Measurements from ENCODE around the gene PCSK5.
"Not testable (repeated sequence)": the region's sequence is repeated elsewhere in the genome, so short reads cannot be mapped to it uniquely, and the experiment has no call there.

Gene PCSK5

DNA sequence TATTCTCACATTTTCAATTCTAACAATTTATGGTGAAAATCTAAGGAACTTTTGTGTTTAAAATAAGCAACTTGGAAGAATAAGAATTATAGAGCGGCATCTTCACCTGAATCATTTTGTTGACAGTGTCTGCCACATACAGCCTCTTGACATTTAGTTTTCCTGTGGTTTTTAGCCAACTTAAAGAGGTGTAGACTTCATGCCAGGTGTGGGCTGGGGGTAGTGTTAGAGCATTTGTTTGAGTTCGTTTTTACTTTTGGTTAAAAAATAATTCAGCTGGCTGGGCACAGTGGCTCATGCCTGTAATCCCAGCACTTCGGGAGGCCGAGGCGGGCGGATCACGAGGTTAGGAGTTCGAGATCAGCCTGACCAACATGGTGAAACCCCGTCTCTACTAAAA, 72.8 kb downstream of the PCSK5 start:
- not testable (repeated sequence) for DNase-seq (ENCODE audit: low read depth)

DNA sequence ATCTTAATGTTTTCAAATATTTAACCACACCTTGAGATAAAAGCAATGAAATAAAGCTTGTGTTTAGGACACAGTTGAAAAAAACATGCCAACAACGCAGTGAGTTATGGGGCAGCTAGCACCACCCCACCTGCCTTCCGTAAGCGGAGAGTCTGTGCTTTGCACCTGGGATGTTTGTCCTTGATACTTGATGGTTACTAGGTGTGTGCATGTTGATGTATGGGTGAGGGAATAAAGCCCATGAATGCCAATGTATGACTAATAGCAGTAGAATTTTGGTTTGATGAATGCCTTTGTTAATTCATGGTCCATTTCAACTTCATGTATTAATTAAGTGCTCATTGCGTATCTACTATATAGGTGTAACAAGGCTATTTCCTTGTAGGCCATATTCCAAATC, 74.0 kb downstream of the PCSK5 start:
- no peak for DNase-seq (ENCODE audit: low read depth)

GRCh38 chr9:75965231-75965630, 74.8 kb downstream of the PCSK5 start:
- no peak for DNase-seq (ENCODE audit: low read depth)

GRCh38 chr9:75967556-75967955, 77.1 kb downstream of the PCSK5 start:
- no peak for DNase-seq (ENCODE audit: low read depth)

DNA sequence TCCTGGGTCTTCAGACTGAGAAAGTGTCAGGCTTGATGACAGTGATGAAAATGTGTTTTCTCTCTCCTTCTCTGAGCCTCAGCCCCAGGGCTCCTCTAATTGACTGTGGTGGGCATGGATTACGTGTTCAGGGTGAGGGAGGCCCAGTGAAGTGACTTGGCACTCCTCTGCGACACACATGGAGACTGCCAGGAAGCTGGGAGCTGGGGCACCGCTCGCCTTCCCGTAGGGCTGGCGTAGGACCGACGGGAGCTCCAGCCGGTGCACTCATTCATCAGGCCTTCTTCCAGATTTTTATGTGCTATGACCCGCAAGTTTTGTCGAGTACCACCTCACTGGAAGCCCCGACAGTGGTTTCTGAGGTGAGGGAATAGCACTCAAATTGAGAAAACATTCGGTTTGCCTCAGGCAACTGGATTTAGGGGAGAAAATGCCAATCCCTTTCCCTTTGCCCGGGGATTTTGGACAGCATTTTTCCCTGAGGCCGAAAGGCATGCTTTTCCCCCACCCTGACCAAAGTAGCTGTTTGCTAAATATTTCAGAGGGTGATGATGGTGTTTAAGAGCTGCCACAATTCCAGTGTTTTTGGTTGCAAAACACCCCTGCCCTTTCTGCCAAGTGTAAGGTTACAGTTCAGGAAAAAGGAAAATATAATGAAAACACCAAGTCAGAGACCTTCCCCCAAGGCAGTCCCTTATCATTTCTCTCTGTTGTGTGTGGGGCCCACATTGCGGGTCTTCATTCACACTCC, 83.7 kb downstream of the PCSK5 start:
- no peak for DNase-seq (ENCODE audit: low read depth)

DNA sequence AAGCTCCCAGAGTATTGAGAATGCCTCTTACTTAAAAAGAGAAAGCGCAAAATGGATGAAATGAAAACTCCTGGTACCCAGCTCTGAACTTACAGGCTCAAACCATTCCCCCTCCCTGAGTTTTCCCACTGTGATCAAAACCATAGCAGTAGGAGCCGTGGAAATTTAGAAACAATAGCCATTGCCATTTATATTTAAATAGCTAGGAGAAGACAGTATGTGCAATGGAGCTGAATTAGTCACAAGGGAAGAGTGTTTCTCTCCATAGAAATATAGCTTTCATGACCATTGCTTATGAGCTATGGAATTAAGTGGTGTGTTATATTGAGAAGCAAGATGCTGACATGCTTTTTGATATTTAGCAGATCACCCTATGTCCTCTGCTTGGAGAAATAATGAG, 84.6 kb downstream of the PCSK5 start:
- DNase-seq (ENCODE audit: low read depth), result no peak

DNA sequence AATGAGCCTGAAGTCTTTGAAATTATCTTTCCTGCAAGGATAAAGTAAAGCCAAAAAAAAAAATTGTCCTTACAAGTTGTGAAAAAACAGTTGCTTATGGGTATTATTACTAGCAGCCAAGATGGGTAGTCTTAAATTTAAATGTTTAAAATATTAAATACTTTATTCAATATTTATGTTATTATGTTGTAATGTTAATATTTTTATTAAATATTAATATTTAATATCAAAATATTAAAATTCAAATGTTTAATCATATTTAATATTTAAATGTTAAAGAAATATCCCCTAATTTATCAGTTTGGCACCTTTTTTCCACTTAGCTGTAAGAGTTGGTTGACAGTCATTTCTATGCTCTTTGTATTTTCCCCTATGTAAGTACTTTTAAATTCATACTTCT, 86.1 kb downstream of the PCSK5 start:
- no peak for DNase-seq (ENCODE audit: low read depth)

DNA sequence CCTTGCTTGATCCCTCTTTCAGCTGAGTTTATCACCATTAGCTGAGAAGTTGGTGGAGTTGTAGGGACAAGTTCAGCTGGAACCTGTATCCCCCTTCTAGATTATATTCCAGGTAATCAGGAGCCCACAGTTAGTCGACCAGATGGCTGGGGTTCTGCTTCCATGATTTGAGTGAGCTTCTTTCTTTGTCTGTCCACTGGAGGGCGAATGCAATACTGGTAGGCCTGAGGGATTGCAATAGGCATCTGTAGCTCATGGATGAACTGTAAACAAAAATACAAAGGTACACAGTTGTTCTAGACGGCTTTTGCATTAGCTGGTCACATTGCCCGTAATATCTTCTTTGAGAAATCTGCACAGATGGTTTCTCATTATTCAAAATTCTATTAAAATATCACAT, 88.9 kb downstream of the PCSK5 start:
- no peak for DNase-seq (ENCODE audit: low read depth)

- no peak for DNase-seq (ENCODE audit: low read depth)
Measured at GRCh38 chr9:75983319-75984045, 93.0 kb downstream of the PCSK5 start.

DNA sequence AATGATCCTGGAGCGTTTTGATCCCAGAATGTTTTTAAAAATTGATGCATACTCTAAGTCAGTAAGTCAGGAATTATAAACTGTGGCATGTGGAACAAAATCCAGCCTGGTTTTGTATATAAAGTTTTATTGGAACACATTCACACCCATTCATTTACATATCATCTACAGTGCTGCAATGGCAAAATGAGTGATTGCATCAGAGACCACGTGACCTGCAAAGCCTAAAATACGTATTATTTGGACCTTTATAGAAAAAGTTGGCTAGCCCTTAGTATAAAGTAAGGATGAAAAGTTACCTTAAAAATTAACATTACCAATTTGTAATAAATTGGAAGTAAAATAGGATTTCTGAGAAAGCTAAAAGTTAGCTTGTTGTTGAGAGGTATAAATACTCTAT, 95.0 kb downstream of the PCSK5 start:
- DNase-seq (ENCODE audit: low read depth), result no peak

DNA sequence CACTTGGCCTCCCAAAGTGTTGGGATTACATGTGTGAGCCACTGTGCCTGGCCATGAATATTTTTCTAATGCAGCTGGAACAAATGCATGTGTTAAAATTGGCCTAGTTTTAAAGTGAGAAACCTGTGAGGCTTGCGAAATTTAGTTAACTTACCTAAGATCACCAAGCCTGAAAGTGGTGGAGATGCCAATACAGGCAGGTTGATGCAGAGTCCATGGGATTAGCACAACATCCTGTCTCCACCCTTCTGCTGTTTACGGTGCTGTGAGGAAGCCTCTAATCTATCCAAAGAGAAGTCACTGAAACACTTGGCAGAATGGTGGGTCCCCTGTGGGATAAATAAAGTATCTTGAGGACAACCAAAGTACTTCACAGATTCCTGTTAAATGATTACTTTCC, 98.2 kb downstream of the PCSK5 start:
- no peak for DNase-seq (ENCODE audit: low read depth)

DNA sequence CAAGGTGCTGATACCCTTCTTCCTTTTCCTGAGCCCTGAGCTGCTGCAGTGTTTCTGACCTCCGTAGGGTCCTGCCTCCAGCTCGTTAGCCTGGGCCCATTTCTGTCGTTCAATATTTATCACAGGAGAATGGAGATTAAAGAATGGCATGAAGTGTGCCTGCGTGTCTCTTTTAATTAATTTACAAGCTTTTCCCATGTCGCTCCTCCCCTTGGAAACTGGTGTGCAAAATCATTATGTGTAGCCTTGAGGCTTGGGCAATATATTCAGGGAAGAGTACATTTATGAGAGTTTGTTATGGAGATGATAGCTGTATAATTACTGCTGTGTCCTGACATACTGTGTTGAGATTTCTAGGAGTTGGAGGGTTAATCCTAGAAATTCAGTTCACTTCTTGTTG, 99.7 kb downstream of the PCSK5 start:
- no peak for DNase-seq (ENCODE audit: low read depth)

GRCh38 chr9:75990576-75991304, 100.3 kb downstream of the PCSK5 start:
- no peak for DNase-seq (ENCODE audit: low read depth)

DNA sequence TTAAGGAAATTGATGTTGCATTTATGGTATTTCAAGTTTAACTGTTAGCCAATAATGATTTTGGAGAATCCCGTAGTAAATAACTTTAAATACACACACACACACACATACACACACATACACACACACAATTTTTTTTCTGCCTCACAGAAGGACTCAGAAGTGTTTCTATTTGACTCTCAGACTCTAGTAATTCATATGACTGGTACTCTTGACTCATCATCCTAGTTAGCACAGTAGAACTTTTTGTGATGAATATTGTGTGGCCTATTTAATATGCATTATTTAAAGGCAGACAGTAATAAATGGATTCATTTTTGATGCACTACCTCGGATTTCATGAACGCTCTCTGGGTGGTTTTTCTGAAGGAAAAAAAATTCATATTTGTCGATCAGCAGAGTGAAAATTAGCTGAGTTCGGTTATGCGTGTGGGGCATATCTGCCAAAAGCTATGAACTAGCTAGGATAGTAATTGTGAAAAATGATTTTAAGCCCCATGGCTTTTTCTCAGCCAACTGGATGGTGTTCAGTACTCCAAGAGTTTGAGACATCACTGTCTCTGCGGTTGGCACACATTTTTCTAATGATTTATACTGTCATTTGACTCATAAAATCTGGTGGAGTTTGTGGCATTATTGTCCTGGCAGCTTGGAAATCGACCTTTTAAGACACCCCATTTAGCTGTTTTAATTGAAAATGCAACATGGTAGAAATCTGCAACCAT, 102.2 kb downstream of the PCSK5 start:
- DNase-seq (ENCODE audit: low read depth), result no peak

DNA sequence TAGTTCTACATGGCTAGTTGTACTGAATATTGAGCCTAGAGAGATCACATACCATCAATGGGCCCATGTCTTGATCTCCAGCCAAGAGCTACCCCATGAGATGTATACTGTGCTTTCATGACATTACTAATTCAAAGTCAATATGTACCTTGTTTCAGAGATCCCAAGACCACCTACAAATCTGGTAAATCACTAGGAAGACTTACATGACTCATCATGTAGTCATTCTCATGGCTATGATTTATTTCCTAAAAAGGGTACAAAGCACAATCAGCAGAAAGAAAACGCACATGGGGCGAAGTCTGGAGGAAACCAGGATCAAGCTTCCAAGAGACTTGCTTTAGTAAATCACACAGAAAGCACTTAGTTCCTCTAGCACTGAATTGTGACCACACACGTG, 103.0 kb downstream of the PCSK5 start:
- no peak for DNase-seq (ENCODE audit: low read depth)

GRCh38 chr9:75995066-75995465, 104.6 kb downstream of the PCSK5 start:
- no peak for DNase-seq (ENCODE audit: low read depth)

DNA sequence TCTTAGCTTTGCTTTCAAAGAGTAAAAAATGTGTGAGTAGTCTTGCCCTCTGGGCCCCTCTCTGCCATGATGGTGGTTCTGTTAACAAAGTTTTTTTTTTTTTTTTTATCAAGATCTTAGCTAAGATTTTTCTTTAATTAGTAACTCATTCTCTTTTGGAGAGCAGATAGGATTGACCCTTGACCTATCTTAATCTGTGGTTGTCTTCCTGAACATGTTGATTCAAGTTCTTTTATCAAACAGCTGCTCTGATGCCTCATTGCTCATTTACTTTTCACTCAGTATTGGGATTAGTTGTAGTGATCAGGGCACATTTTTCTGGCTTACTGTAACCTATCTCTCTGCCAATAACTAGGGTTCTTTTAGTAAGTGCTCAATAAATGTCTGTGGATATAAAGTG, 106.3 kb downstream of the PCSK5 start:
- DNase-seq (ENCODE audit: low read depth), result no peak

DNA sequence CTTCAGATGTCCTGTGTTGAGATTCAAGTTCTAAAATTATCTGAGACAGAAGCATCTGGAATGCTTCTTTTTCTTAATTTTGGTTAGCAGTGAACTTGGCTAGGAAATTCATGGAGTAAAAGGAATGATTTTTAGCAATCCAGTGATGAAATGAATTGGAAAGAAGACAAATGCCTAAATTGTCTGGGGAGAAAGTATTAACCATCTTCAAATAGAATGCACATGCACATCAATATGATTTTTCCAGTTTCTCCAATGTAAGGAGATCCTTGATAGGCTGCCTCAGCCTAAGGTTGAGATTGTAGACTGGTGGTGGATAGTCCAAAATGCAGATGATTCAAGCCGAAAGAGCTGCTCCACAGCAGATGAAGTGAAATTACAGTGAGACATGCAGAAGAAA, 106.7 kb downstream of the PCSK5 start:
- no peak for DNase-seq (ENCODE audit: low read depth)

DNA sequence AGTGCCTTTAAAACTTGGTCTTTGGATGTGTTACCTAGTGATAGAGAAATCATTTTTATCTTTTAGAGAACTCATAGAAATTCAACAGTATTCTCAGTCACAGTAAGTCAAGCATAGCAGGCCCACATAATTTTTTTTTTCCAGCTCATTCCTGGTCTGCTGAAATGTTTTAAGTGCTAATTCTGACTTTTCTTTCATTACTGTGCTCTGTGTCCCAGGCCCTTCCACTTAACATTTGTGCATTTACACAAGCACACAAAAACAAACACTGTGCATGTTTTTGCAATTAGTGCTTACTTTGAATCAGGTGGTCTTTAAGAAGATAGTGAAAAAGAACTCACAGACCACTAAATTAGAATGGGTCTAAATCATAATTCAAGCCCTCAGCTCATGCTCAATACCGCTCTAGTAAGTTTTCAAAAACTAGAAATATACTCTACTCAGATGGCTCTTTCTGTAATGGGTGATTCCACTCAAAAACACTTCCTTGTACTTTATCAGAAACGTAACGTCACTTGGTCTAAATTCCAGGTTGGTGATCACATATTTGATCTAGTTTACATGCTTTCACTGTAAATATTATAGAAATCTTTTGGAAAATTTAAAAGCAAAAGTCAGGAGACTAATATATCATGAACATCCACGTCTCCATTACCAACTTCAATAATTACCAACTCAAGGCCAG, 107.8 kb downstream of the PCSK5 start:
- DNase-seq (ENCODE audit: low read depth), result no peak

DNA sequence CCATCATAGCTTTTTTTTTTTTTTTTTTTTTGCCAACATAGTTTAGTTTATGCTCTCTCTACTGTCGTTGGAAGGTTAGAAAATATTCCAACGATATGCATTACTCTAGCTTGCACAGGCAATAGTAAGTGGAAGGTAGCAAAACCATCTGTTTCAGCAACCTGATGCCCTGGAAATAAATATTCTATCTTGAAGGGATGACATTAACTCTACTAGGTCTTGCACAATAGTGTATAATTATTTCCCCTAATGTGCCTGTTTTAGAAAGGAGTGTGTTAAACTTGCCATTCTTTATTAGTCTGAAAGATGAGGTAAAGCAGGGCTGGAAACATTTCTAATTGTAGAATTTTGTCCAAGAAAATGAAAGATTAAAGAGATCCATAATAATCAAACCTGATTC, 111.0 kb downstream of the PCSK5 start:
- DNase-seq (ENCODE audit: low read depth), result no peak

- DNase-seq (ENCODE audit: low read depth), result no peak
Measured at GRCh38 chr9:76003041-76003440, 112.6 kb downstream of the PCSK5 start.

GRCh38 chr9:76004526-76004925, 114.1 kb downstream of the PCSK5 start:
- no peak for DNase-seq (ENCODE audit: low read depth)
